ENCODE data around the gene PEX11G. TPM values are rescaled to one million over a fixed set of nuclear protein-coding genes. Genes with fewer than 3 reads are reported as not detected.
"Not testable (repeated sequence)": the region's sequence is repeated elsewhere in the genome, so short reads cannot be mapped to it uniquely, and the experiment has no call there.

The PEX11G gene
- total RNA-seq, 1 donor from 2014 or later = 8.2 TPM

DNA sequence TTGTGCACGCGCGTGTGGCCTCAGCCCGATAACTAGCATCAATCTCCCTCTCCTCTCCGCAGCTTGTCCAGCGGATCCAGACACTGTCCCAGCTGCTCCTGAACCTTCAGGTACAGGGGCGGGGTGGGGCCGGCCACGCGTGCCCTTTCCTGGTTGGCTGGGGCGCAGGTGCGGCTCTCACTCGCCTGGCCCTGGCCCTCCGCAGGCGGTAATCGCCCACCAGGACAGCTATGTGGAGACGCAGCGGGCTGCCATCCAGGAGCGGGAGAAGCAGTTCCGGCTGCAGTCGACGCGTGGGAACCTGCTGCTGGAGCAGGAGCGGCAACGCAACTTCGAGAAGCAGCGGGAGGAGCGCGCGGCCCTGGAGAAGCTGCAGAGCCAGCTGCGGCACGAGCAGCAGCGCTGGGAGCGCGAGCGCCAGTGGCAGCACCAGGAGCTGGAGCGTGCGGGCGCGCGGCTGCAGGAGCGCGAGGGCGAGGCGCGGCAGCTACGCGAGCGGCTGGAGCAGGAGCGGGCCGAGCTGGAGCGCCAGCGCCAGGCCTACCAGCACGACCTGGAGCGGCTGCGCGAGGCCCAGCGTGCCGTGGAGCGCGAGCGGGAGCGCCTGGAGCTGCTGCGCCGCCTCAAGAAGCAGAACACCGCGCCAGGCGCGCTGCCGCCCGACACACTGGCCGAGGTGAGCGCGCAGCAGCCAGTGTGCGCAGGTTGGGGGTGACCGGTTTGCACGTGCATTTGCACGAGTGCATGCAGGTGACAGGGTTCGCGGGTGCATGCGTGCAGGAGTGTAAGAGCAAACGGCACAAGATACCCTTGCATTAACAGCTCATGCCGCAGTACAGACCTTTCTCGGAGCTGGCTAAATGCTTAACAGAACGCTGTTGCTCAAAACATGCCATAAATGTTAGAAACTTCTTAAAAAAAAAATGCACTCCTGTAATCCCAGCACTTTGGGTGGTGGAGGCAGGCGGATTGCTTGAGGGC, 21.5 kb downstream of the PEX11G start:
- DNase-seq (ENCODE audit: low spot score) = no peak

DNA sequence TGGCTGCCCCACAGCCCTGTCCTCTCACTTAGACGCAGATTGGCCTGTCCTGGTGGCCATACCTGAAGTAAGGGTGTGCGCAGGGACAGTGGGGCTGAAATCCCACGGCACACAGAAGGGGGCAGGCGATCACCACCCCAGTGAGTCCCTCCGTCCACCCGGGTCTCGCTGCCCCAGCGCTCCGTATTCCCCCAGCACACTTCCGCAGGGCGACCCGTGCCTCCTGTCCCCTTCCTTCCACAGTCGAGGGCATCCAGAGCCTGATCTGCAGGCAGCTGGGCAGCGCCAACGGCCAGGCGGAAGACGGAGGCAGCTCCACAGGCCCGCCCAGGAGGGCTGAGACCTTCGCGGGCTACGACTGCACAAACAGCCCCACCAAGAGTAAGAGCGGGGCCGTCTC, 25.3 kb downstream of the PEX11G start:
- no peak for DNase-seq (ENCODE audit: low spot score)

DNA sequence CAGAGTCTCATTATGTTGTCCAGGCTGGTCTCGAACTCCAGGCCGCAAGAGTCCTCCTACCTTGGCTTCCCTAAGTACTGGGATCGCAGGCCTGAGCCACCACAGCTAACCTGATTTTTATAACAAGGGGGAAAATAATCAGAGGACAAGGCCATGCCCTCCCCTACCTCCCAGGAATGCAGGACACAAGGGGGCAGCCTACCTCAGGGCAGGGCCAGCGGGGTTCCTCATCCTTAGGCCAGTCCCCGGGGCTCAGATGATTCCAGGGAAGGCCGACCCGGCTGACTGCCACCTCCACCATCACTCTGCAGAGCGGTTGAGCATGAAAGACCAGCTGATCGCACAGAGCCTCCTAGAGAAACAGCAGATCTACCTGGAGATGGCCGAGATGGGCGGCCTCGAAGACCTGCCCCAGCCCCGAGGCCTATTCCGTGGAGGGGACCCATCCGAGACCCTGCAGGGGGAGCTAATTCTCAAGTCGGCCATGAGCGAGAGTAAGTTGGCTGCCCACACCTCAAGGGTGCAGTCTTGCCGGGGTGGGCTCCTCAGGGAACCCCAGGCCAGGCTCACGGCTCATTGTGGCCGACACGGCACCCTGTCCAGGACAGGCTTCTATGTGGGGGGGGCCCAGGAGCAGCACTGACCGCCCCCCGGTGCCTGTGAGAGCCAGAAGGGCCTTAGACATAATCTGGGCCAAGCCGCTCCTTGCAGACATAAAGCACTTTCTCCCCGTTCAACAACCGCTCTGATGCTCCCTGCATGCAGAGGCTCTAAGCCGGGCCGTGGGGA, 26.8 kb downstream of the PEX11G start:
- no peak for DNase-seq (ENCODE audit: low spot score)

DNA sequence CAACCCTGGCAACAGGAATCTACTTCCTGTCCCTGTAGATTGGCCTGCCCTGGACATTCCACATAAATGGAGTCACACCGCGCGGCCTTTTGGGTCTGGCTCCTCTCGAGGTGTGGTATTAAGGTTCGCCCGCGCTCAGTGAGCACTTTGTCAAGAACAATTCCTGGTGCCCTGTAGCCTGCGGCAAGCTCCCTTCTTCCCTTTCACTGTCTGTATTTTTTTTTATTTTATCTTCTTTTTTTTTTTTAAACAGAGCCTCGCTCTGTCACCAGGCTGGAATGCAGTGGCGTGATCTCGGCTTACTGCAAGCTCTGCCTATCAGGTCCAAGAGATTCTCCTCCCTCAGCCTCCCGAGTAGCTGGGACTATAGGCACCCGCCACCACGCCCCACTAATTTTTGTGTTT, 28.3 kb downstream of the PEX11G start:
- DNase-seq (ENCODE audit: low spot score) = no peak

DNA sequence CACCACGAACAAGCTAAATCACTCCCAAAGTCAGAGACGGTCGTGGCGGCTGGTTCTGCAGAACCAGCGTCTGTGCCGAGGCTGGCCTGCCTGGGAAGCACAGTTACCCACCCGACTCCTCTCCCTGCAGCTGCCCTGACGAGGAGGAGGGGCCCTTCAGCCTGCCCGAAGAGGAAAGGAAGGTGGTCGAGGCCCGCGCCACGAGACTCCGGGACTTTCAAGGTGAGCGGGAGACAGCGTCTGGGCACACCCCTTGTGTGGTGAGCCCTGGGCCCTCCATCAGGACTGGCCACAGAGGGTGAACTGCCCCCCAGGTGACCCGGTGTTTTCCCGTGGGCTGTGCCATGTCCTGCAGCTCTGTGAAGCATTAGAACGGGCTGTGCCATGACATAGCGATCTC, 29.1 kb downstream of the PEX11G start:
- no peak for DNase-seq (ENCODE audit: low spot score)

DNA sequence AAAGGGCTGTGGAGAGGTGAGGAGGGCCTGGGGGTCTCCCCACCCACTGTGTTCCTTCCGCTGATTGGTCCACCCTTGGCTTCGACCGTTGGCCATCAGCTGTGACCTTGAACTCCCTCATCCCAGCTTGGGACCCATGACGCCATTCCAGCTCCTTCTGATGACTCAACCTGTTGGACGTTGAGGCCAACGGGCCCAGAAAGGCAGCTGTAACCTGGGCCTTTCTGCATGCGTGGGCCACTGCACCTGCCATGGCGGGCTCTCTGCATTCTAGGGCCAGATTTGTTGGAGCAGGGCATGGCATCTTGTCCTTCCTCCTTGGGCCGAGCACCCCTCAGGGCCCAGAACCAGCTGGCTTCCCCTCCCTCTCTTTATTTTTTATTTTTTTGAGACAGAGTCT, 30.2 kb downstream of the PEX11G start:
- DNase-seq (ENCODE audit: low spot score) = no peak

DNA sequence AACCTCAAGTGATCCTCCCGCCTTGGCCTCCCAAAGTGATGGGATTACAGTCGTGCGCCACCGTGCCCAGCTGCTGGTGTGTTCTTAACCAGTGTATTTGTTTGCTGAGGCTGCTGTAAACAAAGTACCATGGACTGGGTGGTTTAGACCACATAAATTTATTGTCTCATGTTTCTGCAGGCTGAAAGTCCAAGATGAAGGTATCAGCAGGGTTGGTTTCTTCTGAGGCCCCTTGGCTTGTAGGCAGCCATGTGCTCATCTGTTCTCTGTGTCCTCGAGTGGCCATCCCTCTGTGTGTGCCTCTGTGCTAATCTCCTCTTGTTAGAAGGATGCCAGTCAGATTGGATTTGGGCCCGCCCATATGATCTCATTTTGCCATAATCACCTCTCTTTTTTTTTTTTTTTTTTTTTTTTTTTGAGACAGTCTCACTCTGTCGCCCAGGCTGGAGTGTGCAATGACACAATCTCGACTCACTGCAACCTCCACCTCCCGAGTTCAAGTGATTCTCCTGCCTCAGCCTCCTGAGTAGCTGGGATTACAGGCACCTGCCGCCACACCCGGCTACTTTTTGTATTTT, 31.8 kb downstream of the PEX11G start:
- DNase-seq (ENCODE audit: low spot score) = no peak

DNA sequence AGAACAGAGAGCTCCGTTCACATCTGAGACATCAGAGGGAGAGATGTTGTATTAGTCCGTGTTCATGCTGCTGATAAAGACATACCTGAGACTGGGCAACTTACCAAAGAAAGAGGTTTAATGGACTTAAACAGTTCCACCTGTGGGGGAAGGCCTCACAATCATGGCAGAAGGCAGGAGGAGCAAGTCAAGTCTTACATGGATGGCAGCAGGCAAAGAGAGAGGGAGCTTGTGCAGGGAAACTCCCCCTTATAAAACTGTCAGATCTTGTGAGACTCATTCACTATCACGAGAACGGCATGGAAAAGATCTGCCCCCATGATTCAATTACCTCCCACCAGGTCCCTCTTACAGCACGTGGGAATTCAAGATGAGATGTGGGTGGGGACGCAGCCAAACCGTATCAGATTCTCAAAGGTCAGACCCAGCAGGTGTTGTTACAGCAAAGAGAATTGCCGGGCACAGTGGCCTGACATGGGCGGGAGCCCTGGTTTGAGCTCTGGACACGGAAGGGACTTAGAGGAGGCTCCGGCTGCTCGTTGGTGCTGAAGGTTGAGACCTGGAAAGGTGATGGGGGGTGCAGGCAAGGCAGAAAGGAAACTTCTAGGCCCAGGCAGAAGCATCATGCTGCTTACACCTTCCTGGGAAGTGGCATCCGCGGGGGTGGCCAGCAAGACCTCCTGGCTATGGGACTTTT, 33.1 kb downstream of the PEX11G start:
- no peak for DNase-seq (ENCODE audit: low spot score)

DNA sequence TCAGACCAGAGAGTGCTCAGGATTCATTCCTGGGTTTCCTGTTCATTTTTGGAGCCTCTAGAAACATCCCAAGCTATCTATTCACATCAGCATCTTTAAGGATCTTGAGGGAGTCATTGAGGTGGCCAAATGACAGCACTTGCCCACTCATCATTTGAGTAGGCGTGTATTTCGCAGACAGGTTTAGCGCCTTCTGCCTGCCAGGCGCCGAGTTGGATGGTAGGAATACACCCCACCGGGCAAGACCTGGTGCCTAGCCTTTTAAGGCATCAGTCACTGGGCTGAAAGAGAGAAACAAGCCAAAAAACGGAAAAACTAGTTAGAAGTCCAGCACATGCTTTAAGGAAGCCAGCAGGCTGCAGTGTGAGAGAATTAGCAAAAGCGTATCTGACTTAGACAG, 33.8 kb downstream of the PEX11G start:
- no peak for DNase-seq (ENCODE audit: low spot score)

DNA sequence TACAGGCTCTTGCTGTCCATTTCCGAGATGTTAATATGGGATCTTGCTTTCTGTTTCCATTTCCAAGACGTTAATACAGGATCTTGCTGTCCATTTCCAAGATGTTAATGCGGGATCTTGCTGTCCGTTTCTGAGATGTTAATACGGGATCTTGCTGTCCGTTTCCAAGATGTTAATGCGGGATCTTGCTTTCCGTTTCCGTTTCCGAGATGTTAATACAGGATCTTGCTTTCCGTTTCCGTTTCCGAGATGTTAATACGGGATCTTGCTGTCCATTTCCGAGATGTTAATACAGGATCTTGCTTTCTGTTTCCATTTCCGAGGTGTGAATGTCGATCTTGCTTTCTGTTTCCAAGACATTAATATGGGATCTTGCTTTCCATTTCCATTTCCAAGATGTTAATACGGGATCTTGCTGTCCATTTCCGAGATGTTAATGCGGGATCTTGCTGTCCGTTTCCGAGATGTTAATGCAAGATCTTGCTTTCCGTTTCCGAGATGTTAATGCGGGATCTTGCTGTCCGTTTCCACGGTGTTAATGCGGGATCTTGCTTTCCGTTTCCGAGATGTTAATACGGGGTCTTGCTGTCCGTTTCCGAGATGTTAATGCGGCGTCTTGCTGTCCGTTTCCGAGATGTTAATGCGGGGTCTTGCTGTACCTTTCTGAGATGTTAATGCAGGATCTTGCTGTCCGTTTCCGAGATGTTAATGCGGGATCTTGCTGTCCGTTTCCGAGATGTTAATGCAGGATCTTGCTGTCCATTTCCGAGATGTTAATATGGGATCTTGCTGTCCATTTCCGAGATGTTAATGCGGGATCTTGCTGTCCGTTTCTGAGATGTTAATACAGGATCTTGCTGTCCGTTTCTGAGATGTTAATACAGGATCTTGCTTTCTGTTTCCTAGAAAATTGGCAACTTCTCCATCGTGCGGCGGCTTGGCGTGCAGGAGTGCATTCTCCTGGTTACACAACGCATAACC, 38.3 kb downstream of the PEX11G start:
- no peak for DNase-seq (ENCODE audit: low spot score)

DNA sequence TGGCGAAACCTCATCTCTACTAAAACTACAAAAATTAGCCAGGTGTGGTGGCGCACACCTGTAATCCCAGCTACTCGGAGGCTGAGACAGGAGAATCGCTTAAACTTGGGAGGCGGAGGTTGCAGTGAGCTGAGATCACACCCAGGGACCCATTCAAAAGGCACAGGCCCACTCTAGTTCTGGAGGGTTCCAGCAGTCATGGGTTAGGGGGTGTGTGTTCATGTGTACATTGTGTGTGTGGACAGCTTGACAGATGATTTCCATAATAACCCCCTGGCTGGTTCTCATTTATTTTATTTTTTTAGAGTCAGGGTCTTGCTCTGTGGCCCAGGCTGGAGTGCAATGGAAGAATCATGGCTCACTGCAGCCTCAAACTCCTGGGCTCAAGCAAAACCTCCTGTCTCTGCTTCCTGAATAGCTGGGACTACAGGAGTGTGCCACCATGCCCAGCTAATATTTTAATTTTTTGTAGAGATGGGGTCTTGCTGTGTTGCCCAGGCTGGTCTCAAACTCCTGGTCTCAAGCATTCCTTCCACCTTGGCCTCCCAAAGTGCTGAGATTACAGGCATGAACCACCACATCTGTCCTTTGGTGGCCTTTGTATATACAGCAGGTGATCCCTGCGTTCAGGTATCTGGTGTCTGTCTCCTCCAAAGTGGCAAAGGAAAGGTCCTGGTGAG, 39.3 kb downstream of the PEX11G start:
- DNase-seq (ENCODE audit: low spot score) = not testable (repeated sequence)

DNA sequence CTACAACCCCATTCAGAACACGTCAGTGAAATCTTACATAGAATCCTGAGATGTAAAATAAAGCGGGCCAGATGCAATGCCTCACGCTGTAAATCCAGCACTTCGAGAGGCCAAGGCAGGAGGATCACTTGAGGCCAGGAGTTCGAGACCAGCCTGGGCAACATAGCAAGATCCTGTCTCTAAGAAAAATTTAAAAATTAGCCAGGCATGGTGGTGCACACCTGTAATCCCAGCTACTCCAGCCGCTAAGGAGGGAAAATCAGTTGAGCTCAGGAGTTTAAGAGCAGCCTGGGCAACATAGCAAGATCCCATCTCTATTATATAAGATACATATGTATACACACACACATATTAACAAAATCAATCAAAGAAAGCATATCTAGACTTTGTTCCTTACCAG, 41.2 kb downstream of the PEX11G start:
- no peak for DNase-seq (ENCODE audit: low spot score)

DNA sequence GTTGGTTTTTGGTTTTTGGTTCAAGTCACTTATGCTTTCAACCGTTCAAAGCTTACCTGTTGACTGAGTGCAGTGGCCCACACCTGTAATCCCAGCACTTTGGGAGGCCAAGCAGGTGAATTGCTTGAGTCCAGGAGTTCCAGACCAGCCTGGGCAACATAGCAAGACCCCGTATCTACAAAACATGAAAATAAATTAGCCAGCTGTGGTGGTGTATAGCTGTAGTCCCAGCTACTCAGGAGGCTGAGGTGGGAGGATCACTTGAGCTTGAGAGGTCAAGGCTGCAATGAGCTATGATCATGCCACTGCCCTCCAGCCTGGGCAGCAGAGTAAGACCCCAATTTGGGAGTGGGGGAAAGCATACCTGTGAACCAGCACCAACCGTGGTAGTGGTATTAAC, 43.7 kb downstream of the PEX11G start:
- DNase-seq (ENCODE audit: low spot score) = no peak

DNA sequence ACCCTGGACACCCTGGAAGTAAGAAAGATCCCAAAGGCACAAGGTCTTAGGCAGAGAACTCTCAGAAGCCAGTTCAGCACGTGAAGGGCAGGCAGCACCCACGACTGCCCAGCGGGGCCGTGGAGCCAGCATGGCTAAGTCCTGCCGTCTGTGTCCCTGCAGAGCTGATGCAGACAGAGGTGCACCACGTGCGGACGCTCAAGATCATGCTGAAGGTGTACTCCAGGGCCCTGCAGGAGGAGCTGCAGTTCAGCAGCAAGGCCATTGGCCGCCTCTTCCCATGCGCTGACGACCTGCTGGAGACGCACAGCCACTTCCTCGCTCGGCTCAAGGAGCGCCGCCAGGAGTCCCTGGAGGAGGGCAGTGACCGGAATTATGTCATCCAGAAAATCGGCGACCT, 44.8 kb downstream of the PEX11G start:
- no peak for DNase-seq (ENCODE audit: low spot score)

DNA sequence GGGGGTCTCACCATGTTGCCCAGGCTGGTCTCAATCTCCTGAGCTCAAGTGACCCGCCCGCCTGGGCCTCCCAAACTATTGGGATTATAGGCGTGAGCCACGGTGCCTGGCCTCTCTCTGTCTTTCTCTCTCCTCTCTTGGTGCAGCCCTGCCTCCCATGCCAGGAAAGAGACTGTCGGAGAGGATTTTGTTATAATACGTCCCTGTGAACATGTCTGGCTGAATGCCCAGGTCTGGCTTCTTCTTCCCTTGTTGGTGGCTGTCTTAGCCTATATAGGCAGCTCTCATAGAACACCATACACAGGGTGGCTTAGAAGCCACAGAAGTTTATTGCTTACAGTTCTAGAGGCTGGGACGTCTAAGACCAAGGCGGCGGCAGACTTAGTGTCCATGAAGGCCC, 46.4 kb downstream of the PEX11G start:
- DNase-seq (ENCODE audit: low spot score) = no peak

DNA sequence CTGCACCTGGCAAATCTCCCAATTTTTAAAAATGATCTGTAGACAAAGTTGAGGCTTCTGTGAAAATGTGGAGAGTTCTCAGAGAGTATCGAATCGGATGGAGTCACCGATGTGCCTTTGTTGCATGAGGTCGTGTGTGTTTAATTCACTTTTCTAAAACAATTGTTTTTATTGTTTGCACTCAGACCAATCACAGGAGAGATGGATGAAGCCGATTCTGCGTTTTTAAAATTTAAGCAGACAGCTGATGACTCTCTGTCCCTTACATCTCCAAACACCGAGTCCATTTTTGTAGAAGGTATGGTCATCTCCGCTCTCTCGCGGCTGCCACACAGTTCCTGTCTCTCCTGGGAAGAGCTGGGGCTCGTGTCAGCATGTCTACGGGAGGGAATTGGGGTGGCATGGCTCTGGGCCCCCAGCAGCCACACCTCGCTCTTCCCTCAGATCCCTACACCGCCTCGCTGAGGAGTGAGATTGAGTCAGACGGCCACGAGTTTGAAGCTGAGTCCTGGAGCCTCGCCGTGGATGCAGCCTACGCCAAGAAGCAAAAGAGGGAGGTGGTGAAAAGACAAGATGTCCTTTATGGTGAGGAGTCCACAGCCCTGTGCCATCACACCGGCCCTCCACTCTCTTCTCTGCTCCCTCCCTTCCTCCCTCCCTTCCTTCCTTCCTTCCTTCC, 47.2 kb downstream of the PEX11G start:
- DNase-seq (ENCODE audit: low spot score) = no peak

DNA sequence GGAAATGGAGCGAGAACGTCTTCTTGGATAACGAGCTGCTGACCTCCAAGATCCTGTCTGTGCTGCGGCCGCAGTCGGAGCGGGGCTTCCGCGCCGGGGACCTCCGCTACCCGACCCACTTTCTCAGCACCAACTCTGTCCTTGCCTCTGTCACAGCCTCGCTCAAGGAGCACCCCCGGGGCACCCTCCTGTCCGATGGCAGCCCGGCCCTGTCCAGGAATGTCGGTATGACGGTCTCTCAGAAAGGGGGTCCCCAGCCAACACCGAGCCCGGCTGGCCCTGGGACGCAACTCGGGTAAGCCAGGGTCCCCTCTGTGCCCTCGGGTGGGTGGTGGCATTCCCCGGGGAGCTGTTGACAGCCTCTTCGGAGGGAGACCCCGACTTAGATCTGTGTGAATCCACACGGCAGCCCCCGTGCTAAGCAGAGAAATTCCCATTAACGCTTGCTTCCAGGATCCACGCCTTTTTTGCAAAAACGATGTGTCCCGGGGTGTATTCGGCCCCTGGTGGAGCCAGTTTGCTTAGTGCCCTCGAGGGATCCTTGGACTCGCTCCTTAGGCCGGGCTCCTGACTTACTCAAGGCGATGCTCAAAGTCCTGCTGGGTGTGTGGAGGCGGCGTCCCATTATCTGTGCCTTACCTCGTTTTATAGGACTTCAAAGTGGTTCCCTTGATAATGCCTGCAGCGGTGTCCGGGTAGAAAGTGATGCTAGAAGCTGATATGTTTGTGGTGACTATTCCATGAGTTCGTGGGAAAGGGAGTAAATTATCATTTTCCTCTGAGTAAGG, 48.5 kb downstream of the PEX11G start:
- DNase-seq (ENCODE audit: low spot score) = no peak

DNA sequence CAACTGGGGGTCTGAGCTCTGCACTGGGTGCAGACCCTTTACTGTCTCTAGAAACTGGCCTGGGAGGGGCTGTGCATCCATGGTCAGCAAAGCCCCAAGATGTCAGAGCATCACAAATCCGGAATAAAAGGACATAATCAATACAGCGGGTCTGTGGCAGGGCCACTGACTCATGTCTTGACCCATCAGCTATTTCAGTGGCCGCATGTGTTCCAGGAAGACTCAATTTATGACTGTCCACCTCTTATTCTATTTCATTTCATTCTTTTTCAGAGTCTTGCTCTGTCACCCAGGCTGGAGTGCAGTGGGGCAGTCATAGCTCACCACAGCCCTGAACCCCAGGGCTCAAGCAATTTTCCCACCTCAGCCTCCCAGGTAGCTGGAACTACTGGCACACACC, 53.2 kb downstream of the PEX11G start:
- no peak for DNase-seq (ENCODE audit: low spot score)

DNA sequence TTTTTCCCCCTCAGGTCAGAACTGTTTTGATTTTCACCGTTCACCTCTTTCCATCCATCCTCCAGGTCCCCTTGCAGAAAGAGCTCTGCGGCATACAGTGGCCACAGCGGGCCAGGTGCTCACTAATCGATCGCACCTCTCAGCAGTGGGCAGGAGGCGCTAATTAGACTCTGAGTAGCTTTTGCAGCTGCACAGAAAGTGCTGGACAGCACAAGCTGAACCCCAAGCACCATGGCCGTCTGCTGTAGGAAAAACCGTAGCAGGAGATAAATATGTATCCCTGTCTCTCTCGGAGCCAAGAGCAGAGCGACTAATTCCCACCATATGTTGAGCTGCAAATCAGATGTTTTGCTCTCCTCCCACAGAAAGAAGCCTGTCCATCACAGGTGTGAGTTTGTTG, 54.4 kb downstream of the PEX11G start:
- no peak for DNase-seq (ENCODE audit: low spot score)

Measured in mucosa of gallbladder (tissue), 1 donor.